Stimulated activated CD4-positive, alpha-beta T cell treated with anti-CD3 and anti-CD28 coated beads, TNF-alpha, amount 100 ng/mL, for 24 hours (primary cell): ENCODE data around the gene EEF1AKMT1.
"Not testable (repeated sequence)": the region's sequence is repeated elsewhere in the genome, so short reads cannot be mapped to it uniquely, and the experiment has no call there.

Experiments
- DNase-seq, 3 experiments: peaks; one replicate each; pipeline ENCODE4 v3.0.0-alpha.2; 2020; ENCODE audit warnings: low read depth in 3 of 3

Gene EEF1AKMT1

DNA sequence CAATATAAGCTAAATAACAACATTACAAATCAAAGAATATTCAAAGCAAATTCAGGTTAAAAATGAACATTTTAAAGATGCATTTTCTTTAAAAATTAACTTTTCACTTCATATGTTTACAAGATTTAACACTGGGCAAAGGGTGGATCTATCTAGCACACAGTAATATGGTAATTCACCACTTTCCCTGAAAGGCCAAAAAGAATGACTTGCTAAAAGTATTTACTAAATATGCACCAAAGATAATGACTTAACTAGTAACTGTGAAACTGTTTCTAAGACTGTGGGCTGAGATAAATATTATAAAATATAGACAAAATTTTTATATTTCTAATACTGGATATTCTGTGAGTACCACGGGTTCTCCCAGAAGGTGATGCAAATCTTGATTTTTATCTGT is 4.5 kb upstream of the EEF1AKMT1 start:
- no peak for DNase-seq

DNA sequence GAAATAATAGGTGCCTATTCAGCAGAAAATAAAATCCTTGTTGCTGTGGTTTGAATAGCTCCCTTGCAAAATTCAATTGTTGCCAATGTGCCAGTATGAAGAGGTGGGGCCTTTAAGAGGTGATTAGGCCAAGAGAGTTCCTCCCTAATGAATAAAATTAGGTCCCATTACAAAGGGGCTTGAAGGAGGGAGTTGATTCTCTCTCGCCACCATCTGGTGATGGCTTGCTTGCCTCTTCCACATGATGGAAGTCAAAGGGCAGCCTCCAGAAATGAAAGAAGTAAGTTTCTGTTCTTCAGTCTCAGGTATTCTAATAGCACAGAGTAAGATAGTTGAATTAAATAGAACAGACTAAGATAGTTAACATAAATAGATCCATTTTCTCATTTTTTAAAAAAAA is 3.0 kb upstream of the EEF1AKMT1 start:
- no peak for DNase-seq

GRCh38 chr13:20775961-20776360 is 2.2 kb upstream of the EEF1AKMT1 start:
- DNase-seq: no peak

GRCh38 chr13:20774746-20775145 is 985 bp upstream of the EEF1AKMT1 start:
- no peak for DNase-seq

- no peak for DNase-seq
Measured at GRCh38 chr13:20772401-20773131, 1.2 kb downstream of the EEF1AKMT1 start.

- DNase-seq: no peak
Measured at GRCh38 chr13:20769834-20770233, 3.9 kb downstream of the EEF1AKMT1 start.

DNA sequence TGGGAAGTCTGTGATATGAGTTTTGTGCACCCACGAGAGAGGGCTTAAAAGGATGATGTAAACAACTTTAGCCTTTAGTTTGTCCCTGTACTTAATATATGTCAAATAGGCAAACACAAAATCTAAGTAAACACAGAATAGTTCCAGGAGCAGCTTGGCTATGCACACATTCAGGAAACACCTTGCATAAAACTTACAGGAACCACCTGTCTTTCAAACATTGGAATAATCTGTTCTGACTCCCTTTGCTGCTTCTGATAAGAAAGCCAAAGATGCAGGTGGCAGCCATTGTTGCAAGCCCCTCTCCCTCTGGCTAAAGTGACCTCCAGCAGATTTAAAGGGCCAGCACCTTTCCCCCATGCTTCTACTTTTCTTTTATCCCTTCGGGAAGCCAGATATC is 4.7 kb downstream of the EEF1AKMT1 start:
- no peak for DNase-seq

- no peak for DNase-seq
Measured at GRCh38 chr13:20767309-20767943, 6.3 kb downstream of the EEF1AKMT1 start.

GRCh38 chr13:20760872-20761271 is 12.9 kb downstream of the EEF1AKMT1 start:
- no peak for DNase-seq

- no peak for DNase-seq
Measured at GRCh38 chr13:20754009-20754408, 19.8 kb downstream of the EEF1AKMT1 start.

GRCh38 chr13:20749377-20749776 is 24.4 kb downstream of the EEF1AKMT1 start:
- DNase-seq: no peak

DNA sequence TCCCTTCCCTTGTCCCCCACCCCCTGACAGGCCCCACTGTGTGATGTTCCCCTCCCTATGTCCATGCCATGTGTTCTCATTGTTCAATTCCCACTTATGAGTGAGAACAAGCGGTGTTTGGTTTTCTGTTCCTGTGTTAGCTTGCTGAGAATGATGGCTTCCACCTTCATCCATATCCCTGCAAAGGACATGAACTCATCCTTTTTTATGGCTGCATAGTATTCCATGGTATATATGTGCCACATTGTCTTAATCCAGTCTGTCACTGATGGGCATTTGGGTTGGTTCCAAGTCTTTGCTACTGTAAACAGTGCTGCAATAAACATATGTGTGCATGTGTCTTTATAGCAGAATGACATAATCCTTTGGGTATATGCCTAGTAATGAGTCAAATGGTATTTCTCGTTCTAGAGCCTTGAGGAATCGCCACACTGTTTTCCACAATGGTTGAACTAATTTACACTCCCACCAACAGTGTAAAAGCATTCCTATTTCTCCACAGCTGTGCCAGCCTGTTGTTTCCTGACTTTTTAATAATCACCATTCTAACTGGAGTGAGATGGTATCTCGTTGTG is 29.8 kb downstream of the EEF1AKMT1 start:
- DNase-seq: not testable (repeated sequence)

DNA sequence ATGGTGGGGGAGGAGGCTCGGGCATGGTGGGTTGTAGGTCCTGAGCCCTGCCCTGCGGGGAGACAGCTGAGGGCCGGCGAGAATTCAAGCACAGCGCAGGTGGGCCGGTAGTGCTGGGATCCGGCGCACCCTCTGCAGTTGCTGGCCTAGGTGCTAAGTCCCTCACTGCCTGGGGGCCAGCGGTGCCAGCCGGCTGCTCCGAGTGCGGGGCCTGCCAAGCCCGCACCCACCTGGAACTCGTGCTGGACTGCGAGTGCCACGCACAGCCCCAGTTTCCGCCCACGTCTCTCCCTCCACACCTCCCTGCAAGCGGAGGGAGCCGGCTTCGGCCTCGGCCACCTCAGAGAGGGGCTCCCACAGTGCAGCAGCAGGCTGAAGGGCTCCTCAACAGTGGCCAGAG is 33.7 kb downstream of the EEF1AKMT1 start:
- DNase-seq: no peak

GRCh38 chr13:20738616-20739015 is 35.1 kb downstream of the EEF1AKMT1 start:
- DNase-seq: no peak

DNA sequence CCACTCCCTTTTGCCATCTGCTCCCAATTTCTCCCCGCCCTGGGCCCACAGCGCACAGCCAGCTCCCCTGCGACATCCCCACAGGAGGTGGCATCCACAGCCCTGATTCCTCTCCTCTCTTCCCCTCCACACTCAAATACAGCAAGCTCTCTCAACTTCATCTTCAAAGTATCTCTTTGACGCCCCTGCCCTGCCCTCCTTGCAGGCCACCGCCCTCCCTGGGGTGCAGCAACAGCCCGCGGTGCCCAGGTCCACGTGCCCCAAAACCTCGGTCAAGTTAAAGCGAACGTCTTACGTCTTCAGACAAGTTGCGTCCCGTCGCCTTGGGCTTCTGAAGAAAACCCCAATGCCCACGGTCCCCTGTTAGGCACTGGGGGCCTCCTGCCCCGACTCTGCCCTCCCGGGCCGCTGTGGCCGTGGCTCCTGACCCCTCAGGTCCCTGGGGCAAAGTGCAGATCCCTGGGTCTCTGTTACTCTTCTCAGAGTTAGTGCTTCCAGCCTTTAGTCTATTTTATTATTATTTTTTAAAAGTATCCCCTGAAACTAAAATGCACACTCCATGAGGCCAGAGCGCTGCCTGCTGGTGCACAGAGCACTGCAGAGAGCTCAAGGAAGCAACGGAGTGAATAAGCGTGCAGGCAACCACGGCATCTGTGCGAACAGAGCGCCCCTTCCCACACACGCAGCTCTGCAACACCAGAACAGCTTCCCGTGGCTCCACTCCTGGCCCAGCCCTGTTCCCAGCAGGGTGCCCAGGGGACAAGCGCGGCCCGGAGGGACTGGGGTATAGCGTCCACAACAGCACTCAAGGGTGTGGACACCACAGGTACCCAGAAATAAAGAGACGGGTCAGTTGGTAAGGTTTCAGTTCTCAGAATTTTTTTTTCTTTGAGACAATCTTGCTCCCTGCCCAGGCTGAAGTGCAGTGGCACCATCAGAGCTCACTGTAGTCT is 43.9 kb downstream of the EEF1AKMT1 start:
- DNase-seq: no peak

- no peak for DNase-seq
Measured at GRCh38 chr13:20728579-20729311, 45.0 kb downstream of the EEF1AKMT1 start.

- no peak for DNase-seq
Measured at GRCh38 chr13:20727856-20728255, 45.9 kb downstream of the EEF1AKMT1 start.

DNA sequence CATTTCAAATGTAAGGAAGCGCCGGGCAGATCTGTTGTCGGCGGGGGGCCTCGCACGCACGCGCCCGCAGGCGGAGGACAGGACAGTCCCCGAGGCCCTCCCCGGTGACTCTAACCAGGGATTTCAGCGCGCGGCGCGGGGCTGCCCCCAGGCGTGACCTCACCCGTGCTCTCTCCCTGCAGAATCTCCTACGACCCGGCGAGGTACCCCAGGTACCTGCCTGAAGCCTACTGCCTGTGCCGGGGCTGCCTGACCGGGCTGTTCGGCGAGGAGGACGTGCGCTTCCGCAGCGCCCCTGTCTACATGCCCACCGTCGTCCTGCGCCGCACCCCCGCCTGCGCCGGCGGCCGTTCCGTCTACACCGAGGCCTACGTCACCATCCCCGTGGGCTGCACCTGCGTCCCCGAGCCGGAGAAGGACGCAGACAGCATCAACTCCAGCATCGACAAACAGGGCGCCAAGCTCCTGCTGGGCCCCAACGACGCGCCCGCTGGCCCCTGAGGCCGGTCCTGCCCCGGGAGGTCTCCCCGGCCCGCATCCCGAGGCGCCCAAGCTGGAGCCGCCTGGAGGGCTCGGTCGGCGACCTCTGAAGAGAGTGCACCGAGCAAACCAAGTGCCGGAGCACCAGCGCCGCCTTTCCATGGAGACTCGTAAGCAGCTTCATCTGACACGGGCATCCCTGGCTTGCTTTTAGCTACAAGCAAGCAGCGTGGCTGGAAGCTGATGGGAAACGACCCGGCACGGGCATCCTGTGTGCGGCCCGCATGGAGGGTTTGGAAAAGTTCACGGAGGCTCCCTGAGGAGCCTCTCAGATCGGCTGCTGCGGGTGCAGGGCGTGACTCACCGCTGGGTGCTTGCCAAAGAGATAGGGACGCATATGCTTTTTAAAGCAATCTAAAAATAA is 52.1 kb downstream of the EEF1AKMT1 start:
- no peak for DNase-seq

GRCh38 chr13:20721058-20721453 is 52.7 kb downstream of the EEF1AKMT1 start:
- DNase-seq: no peak

GRCh38 chr13:20720499-20720898 is 53.3 kb downstream of the EEF1AKMT1 start:
- no peak for DNase-seq
